ENCODE measurements around the gene EEF2K.
"Not testable (repeated sequence)": the region's sequence is repeated elsewhere in the genome, so short reads cannot be mapped to it uniquely, and the experiment has no call there.

Gene EEF2K

GRCh38 chr16:22213801-22214200, 7.7 kb downstream of the EEF2K start:
- H3K9ac ChIP-seq (ENCODE audit: low read length): no peak overlapping the region
- H3K36me3 ChIP-seq (ENCODE audit: control insufficient read depth, insufficient read depth, low read length): no peaks in the 10 kb centered on the region
- H3K4me3 ChIP-seq (ENCODE audit: low read depth, low read length): no peak overlapping the region
- H3K27ac ChIP-seq (ENCODE audit: low read depth, low read length): no peak overlapping the region
- H3K9me3 ChIP-seq (ENCODE audit: control insufficient read depth, insufficient read depth, low read depth, low read length): peaks cover 5% of the 10 kb centered on the region; the same call in 1 of the 2 replicates
- H3K27me3 ChIP-seq (ENCODE audit: control insufficient read depth, insufficient read depth, low read length): no peaks in the 10 kb centered on the region
- H3K4me1 ChIP-seq (ENCODE audit: control insufficient read depth, insufficient read depth, low read length): no peaks in the 10 kb centered on the region

- no peak overlapping the region for H3K4me3 ChIP-seq (ENCODE audit: low read depth, low read length)
- no peaks in the 10 kb centered on the region for H3K27me3 ChIP-seq (ENCODE audit: control insufficient read depth, insufficient read depth, low read length)
- no peaks in the 10 kb centered on the region for H3K4me1 ChIP-seq (ENCODE audit: control insufficient read depth, insufficient read depth, low read length)
- no peak overlapping the region for H3K9ac ChIP-seq (ENCODE audit: low read length)
- H3K27ac ChIP-seq (ENCODE audit: low read depth, low read length): no peak overlapping the region
- H3K9me3 ChIP-seq (ENCODE audit: control insufficient read depth, insufficient read depth, low read depth, low read length): peaks cover 5% of the 10 kb centered on the region; the same call in 1 of the 2 replicates
- no peaks in the 10 kb centered on the region for H3K36me3 ChIP-seq (ENCODE audit: control insufficient read depth, insufficient read depth, low read length)
These were observed 8.3 kb downstream of the EEF2K start for GRCh38 chr16:22214402-22214801.

- Histone ChIP-seq H3K36me3 (ENCODE audit: control insufficient read depth, insufficient read depth, low read length) (no peaks in the 10 kb centered on the region), H3K9me3 (ENCODE audit: control insufficient read depth, insufficient read depth, low read depth, low read length) (peaks cover 5% of the 10 kb centered on the region; the same call in 1 of the 2 replicates), H3K4me1 (ENCODE audit: control insufficient read depth, insufficient read depth, low read length) (no peaks in the 10 kb centered on the region), H3K9ac (ENCODE audit: low read length) (no peak overlapping the region), H3K4me3 (ENCODE audit: low read depth, low read length) (no peak overlapping the region), H3K27me3 (ENCODE audit: control insufficient read depth, insufficient read depth, low read length) (no peaks in the 10 kb centered on the region), H3K27ac (ENCODE audit: low read depth, low read length) (no peak overlapping the region)
These were observed 8.8 kb downstream of the EEF2K start for GRCh38 chr16:22214889-22215288.

- Histone ChIP-seq H3K4me1 (ENCODE audit: control insufficient read depth, insufficient read depth, low read length) (no peaks in the 10 kb centered on the region), H3K4me3 (ENCODE audit: low read depth, low read length) (no peak overlapping the region), H3K27me3 (ENCODE audit: control insufficient read depth, insufficient read depth, low read length) (no peaks in the 10 kb centered on the region), H3K9me3 (ENCODE audit: control insufficient read depth, insufficient read depth, low read depth, low read length) (no peaks in the 10 kb centered on the region), H3K36me3 (ENCODE audit: control insufficient read depth, insufficient read depth, low read length) (no peaks in the 10 kb centered on the region), H3K9ac (ENCODE audit: low read length) (no peak overlapping the region), H3K27ac (ENCODE audit: low read depth, low read length) (no peak overlapping the region)
These were observed 10.2 kb downstream of the EEF2K start for GRCh38 chr16:22216191-22216831.

- H3K4me1 ChIP-seq (ENCODE audit: control insufficient read depth, insufficient read depth, low read length); H3K4me3 ChIP-seq (ENCODE audit: low read depth, low read length); H3K27ac ChIP-seq (ENCODE audit: low read depth, low read length); H3K9ac ChIP-seq (ENCODE audit: low read length); H3K27me3 ChIP-seq (ENCODE audit: control insufficient read depth, insufficient read depth, low read length); H3K36me3 ChIP-seq (ENCODE audit: control insufficient read depth, insufficient read depth, low read length); H3K9me3 ChIP-seq (ENCODE audit: control insufficient read depth, insufficient read depth, low read depth, low read length): not testable (repeated sequence)
These were observed 10.8 kb downstream of the EEF2K start for GRCh38 chr16:22216832-22217225.

- Histone ChIP-seq H3K4me3 (ENCODE audit: low read depth, low read length) (no peak overlapping the region), H3K9me3 (ENCODE audit: control insufficient read depth, insufficient read depth, low read depth, low read length) (no peaks in the 10 kb centered on the region), H3K9ac (ENCODE audit: low read length) (no peak overlapping the region), H3K36me3 (ENCODE audit: control insufficient read depth, insufficient read depth, low read length) (no peaks in the 10 kb centered on the region), H3K27ac (ENCODE audit: low read depth, low read length) (no peak overlapping the region), H3K27me3 (ENCODE audit: control insufficient read depth, insufficient read depth, low read length) (no peaks in the 10 kb centered on the region), H3K4me1 (ENCODE audit: control insufficient read depth, insufficient read depth, low read length) (no peaks in the 10 kb centered on the region)
These were observed 12.0 kb downstream of the EEF2K start for GRCh38 chr16:22217890-22218730.

GRCh38 chr16:22219389-22220068, 13.5 kb downstream of the EEF2K start:
- H3K4me3 ChIP-seq (ENCODE audit: low read depth, low read length): no peak overlapping the region
- H3K9me3 ChIP-seq (ENCODE audit: control insufficient read depth, insufficient read depth, low read depth, low read length): no peaks in the 10 kb centered on the region
- H3K27me3 ChIP-seq (ENCODE audit: control insufficient read depth, insufficient read depth, low read length): no peaks in the 10 kb centered on the region
- H3K9ac ChIP-seq (ENCODE audit: low read length): no peak overlapping the region
- H3K27ac ChIP-seq (ENCODE audit: low read depth, low read length): no peak overlapping the region
- H3K36me3 ChIP-seq (ENCODE audit: control insufficient read depth, insufficient read depth, low read length): no peaks in the 10 kb centered on the region
- no peaks in the 10 kb centered on the region; the same call in 1 of the 2 replicates for H3K4me1 ChIP-seq (ENCODE audit: control insufficient read depth, insufficient read depth, low read length)

- H3K36me3 ChIP-seq (ENCODE audit: control insufficient read depth, insufficient read depth, low read length): no peaks in the 10 kb centered on the region
- H3K4me1 ChIP-seq (ENCODE audit: control insufficient read depth, insufficient read depth, low read length): no peaks in the 10 kb centered on the region; the same call in 1 of the 2 replicates
- H3K9me3 ChIP-seq (ENCODE audit: control insufficient read depth, insufficient read depth, low read depth, low read length): no peaks in the 10 kb centered on the region
- H3K27me3 ChIP-seq (ENCODE audit: control insufficient read depth, insufficient read depth, low read length): no peaks in the 10 kb centered on the region
- no peak overlapping the region for H3K9ac ChIP-seq (ENCODE audit: low read length)
- H3K27ac ChIP-seq (ENCODE audit: low read depth, low read length): no peak overlapping the region
- no peak overlapping the region for H3K4me3 ChIP-seq (ENCODE audit: low read depth, low read length)
These were observed 14.0 kb downstream of the EEF2K start for GRCh38 chr16:22220069-22220440.

- H3K27me3 ChIP-seq (ENCODE audit: control insufficient read depth, insufficient read depth, low read length): no peaks in the 10 kb centered on the region
- no peaks in the 10 kb centered on the region for H3K9me3 ChIP-seq (ENCODE audit: control insufficient read depth, insufficient read depth, low read depth, low read length)
- H3K36me3 ChIP-seq (ENCODE audit: control insufficient read depth, insufficient read depth, low read length): no peaks in the 10 kb centered on the region
- H3K4me3 ChIP-seq (ENCODE audit: low read depth, low read length): no peak overlapping the region
- H3K27ac ChIP-seq (ENCODE audit: low read depth, low read length): no peak overlapping the region
- H3K9ac ChIP-seq (ENCODE audit: low read length): no peak overlapping the region
- peaks cover 5% of the 10 kb centered on the region; the same call in 1 of the 2 replicates for H3K4me1 ChIP-seq (ENCODE audit: control insufficient read depth, insufficient read depth, low read length)
These were observed 14.6 kb downstream of the EEF2K start for GRCh38 chr16:22220714-22221113.

- no peak overlapping the region for H3K27ac ChIP-seq (ENCODE audit: low read depth, low read length)
- H3K9me3 ChIP-seq (ENCODE audit: control insufficient read depth, insufficient read depth, low read depth, low read length): no peaks in the 10 kb centered on the region
- no peak overlapping the region for H3K4me3 ChIP-seq (ENCODE audit: low read depth, low read length)
- no peak overlapping the region for H3K9ac ChIP-seq (ENCODE audit: low read length)
- peaks cover 9% of the 10 kb centered on the region; the same call in 1 of the 2 replicates for H3K4me1 ChIP-seq (ENCODE audit: control insufficient read depth, insufficient read depth, low read length)
- no peaks in the 10 kb centered on the region for H3K36me3 ChIP-seq (ENCODE audit: control insufficient read depth, insufficient read depth, low read length)
- no peaks in the 10 kb centered on the region for H3K27me3 ChIP-seq (ENCODE audit: control insufficient read depth, insufficient read depth, low read length)
These were observed 15.9 kb downstream of the EEF2K start for GRCh38 chr16:22222006-22222405.

GRCh38 chr16:22222998-22223397, 16.9 kb downstream of the EEF2K start:
- no peaks in the 10 kb centered on the region for H3K9me3 ChIP-seq (ENCODE audit: control insufficient read depth, insufficient read depth, low read depth, low read length)
- H3K36me3 ChIP-seq (ENCODE audit: control insufficient read depth, insufficient read depth, low read length): no peaks in the 10 kb centered on the region
- H3K27me3 ChIP-seq (ENCODE audit: control insufficient read depth, insufficient read depth, low read length): no peaks in the 10 kb centered on the region
- no peak overlapping the region for H3K9ac ChIP-seq (ENCODE audit: low read length)
- peaks cover 9% of the 10 kb centered on the region; the same call in 1 of the 2 replicates for H3K4me1 ChIP-seq (ENCODE audit: control insufficient read depth, insufficient read depth, low read length)
- no peak overlapping the region for H3K27ac ChIP-seq (ENCODE audit: low read depth, low read length)
- no peak overlapping the region for H3K4me3 ChIP-seq (ENCODE audit: low read depth, low read length)
